ENCODE data around the gene IDE.

GRCh38 chr10:92598321-92598720 is 24.4 kb upstream of the IDE start:
- TF ChIP-seq PRDM4 (CRISPR knock-in tag; IDR thresholded peaks at IDR 0.05; ENCODE audit: borderline replicate concordance) (no peak), ZNF564 (CRISPR knock-in tag; IDR thresholded peaks at IDR 0.05) (no peak), BCL6 (CRISPR knock-in tag; IDR thresholded peaks at IDR 0.05) (no peak), EP300 (IDR thresholded peaks at IDR 0.05; ENCODE audit: low read depth in 2 of 2, low read length in 2 of 2) (no peak), EP300 (CRISPR knock-in tag; IDR thresholded peaks at IDR 0.05; ENCODE audit: borderline replicate concordance) (no peak)

Data from HepG2 (cell line).